ENCODE data around the gene SRRT.

The SRRT gene, protein sequence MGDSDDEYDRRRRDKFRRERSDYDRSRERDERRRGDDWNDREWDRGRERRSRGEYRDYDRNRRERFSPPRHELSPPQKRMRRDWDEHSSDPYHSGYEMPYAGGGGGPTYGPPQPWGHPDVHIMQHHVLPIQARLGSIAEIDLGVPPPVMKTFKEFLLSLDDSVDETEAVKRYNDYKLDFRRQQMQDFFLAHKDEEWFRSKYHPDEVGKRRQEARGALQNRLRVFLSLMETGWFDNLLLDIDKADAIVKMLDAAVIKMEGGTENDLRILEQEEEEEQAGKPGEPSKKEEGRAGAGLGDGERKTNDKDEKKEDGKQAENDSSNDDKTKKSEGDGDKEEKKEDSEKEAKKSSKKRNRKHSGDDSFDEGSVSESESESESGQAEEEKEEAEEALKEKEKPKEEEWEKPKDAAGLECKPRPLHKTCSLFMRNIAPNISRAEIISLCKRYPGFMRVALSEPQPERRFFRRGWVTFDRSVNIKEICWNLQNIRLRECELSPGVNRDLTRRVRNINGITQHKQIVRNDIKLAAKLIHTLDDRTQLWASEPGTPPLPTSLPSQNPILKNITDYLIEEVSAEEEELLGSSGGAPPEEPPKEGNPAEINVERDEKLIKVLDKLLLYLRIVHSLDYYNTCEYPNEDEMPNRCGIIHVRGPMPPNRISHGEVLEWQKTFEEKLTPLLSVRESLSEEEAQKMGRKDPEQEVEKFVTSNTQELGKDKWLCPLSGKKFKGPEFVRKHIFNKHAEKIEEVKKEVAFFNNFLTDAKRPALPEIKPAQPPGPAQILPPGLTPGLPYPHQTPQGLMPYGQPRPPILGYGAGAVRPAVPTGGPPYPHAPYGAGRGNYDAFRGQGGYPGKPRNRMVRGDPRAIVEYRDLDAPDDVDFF

DNA sequence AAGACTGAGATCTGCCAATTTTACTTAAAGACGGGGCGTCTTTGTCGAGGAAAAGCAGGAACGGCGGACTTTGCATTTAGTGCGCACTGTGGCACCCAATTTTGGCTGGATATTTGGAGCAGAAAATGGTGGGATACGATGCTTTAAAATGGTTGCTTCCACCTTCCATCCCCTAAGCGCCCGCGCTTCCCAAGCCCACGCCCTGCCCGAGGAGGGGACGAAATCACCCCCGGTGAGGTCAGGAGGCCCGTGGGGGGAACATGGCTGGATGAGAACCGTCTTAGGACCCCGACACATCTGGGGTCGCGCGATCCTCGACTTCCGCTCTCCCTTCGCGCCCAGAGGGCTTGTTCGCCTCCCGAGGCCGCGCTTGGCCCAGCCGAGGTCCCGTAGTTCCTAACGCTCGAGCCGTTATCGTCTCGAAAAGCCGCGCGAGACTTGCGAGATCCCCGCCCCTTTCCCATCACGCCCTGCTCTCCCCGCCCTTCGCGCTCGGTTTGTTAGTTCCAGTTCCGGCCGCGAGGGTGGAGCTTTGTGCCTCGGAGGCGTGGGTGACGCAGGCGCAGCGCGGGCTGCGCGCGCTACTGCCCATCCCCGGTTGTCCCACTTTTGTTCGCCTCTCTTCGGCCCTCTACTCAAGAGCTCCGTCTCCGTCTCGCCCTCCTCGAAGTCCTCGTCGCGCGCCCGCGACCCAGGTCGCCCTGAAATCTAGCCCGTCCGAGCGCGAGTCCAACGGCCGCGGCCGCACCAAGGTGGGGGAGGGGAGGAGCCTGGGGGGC, at the start of gene SRRT:
TSS of gene SRRT (plus strand) at position 527 of the 779 bp plus-strand sequence. CDS start 488 bp downstream, outside the sequence.
- DNase-seq = peak; percentile 99

DNA sequence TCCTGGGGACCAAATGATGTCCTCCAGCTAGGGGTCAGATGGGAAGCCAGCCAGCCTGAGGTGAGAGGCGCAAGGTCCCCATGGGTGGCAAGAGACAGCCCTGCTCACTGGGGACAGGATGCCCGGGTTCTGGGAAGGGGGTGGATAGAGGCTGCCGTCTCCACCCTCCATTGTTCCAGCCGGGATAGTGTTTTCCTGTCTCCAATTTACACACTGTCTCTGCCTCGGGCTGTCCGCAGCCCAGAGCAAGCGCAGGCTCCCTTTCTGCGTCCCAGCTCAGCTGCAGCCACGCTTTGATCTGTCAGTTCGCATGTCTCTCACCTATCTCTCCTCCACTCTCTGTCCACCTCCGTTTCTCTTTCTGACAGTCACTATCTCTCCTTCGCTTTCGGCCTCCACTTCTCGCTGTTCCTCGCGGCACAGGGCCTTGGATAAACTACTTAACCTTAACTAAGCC, 49.7 kb upstream of the SRRT start:
- DNase-seq = no peak

DNA sequence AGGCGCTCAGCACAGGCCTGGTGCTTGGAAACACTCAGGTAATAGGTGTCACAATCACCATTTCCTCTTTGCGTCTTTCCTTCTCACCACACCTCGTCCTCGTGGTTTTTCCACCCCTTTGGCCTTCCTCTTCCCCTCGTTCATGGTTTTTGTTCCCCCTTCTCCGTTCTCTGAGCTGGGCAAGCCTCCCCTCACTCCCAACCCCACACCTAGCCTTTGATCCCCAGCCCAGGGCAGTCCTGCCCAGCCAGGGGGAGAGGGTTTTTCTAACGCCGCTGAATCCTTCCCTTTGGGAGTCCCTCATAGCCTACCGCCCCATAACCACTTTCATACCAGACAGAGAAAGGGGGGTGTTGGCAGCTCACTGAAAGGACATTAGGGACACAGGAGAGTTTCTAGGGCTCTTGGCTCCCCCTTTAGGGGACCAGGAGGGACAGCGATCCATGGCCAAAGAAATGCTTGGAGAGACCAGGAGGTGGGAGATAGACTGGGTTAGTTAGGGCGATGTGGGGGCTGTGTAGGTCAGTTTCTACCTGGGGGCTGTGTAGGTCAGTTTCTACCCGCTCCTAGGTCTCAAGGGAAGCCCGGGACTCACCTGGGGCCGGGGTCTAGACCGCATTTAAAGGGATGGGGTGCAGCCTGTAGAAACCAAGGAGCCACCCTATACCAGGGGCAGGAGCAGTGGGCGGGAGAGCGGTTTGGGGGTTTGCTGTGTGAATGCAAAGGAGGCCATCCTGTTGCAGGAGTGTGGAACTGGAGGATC, 49.0 kb upstream of the SRRT start:
- no peak for DNase-seq

DNA sequence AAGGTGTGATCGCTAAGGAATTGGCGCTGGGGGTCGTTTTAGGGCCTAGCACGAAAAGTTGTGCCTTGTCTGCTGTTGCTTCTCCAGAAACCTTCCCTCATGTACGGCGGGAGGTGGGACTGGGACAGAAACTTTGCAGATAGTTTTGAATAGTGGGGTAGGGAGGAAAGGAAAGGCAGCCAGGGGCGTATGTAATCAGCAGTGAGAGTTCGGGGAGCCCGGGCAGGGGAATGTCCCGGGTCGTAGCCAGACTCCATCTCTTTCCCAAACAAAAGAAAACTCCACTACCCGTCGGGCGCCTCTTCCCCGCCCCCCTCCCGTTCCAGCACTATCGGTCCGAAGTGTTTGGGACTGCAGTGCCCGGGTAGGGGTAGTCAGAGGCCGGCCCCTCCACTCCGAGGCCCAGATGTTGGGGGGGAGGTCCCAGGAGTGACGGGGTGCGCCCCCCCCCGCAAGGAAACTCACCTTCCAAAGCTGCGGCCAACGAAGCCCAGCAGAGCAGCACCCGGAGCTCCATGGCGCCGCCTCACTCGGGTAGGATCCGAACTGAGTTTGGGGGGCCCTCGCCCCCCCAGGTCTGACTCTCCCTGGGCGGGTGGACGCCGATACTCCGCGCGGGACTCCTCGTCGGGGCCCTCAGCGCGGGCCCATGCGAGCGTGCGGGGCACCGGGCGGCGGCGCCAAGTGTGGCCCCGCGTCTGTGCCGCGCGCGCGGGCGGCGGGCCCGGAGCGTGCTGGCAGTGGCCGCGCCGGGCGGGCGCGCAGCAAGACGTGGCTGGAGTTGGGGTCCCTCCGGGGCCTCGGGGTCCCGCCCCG, 48.2 kb upstream of the SRRT start:
- no peak for DNase-seq

DNA sequence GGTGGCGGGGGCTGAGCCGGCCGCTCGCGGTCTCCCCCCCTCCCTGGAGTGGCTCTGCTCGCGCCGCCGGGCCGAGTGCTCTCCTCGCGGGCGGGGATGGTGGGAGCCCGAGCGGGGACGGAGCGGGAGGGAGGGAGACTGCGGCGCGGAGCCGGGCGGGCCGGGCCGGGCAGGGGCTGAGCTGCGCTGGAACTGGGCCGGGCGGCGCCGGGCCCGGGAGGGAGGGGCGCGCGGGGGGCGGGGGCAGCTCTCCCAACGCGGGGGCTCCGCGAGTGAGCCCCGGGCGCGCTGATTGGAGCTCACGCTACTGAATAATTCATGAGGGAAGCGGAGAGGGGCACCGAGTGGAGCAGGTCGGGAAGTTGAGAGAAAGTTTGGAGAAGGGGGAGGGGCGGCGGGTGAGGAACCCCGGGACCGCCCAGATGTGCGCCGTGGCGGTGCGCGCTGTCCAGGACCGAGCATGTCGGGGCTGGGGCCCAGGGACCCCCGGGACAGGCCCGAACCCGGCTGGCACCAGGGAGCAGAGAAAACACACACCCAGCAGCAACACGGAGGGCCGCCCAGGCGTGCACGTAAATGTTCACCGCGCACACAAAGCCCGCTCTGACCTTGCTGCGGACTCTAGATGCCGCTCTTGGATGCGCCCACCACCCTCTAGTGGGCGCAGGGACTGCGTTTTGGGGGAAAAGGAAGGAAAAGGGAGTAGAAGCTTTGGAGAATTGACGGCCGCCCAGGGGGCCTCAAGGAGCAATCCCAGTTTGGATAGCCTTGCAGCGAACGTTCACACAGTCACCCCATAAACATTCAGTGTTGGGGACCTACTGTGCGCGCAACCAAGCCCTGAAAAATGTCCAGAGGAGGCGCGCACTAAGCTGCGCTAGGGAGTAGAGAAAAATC, 47.3 kb upstream of the SRRT start, which contains the start of gene EPHB4:
TSS of gene EPHB4 (minus strand) at position 194 of the 897 bp plus-strand sequence. CDS start 493 bp downstream, outside the sequence.
- no peak for DNase-seq

DNA sequence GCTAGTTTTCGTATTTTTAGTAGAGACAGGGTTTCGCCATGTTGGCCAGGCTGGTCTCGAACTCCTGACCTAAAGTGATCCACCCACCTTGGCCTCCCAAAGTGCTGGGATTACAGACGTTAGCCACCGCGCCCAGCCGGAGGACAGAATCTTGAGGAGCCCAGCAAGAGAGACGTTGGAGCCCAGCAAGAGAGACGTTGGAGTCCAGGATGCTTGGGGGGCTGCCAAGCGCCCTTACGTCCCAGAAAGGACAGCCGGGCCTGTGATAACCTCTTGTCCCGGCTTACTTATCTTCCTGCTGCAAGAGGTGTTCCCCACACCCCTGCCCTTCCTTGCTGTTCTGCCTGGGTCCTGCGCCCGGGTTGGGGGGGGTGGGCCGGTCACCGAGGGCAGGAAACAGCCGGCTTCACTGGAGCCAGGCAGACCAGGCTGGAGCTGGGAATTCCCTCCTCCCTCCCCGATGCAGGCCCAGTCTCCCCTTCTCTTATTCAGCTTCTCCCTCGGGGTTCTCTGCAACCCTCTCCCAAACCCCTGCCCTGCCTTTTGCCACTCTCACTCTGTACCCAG, 45.7 kb upstream of the SRRT start:
- DNase-seq = no peak

DNA sequence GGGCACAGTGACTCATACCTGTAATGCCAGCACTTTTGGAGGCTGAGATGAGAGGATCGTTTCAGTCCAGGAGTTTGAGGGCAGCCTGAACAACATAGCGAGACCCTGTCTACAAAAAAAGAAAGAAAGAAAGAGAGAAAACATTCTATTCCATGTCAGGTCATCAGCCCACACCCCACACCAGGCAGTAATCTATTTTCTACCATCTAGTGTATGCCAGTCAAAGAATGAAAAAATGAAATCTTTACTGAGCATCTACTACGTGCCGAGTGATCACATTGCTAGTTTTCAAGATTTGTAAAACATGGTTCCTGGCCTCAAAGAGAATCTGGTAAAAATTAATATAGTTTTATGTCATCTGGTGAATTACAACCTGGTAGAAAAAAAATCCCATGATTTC, 44.5 kb upstream of the SRRT start:
- DNase-seq = no peak

DNA sequence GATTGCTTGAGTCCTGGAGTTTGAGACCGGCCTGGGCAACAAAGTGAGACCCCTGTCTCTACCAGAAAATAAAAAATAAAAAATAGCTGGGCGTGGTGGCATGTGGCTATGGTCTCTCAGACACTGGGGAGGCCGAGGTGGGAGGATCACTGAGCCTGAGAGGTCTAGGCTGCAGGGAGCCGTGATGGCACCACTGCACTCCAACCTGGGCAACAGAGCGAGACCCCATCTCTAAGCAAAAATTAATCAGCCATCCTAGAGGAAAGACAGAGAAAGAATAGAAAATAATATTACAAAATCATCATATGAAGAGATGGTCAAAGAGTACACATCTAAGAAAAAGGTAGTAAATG, 42.6 kb upstream of the SRRT start:
- no peak for DNase-seq

DNA sequence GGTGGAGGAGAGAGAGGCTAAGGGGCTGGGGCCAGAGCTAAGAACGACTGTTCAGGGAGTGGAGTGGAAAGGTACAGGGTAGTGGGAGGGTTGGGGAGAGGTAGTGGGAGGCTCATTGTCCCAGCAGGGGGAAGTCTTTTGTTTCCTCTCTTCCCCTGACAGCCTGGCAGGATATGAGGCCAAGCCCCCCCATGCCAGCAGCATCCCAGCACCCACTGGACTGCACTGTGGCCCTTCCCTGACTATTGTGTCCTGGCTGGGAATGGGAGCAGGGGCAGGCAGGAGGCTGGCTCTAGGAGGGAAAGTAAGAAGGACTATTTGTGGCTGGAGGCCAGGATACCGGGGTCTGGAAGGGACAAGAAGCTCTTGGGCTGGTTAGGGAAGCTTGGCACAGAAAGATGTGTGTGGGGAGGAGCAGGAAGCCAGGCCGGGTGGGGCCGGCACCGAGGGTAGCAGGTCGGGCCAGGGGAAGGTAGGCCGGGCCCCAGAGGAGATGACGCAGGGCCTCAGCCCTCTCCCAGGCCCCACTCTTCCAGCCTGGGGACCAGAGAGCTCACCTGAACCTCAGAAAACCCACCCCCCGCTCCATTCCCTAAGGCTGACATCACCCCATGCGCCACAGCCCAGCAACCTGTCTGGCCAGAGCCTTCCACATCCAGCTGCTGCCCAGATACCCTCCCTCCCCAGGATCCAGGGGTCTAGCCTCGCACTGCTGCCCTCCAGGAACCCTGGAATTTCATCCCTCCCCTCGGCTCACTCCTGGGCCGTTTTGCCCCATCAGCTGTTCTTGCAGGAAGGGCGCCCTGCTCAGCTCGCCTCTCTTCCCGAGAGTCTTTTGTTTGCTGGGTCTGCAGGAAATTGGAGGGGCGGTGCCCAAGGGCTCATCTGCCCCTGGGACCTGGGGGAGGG, 38.7 kb upstream of the SRRT start:
- no peak for DNase-seq

DNA sequence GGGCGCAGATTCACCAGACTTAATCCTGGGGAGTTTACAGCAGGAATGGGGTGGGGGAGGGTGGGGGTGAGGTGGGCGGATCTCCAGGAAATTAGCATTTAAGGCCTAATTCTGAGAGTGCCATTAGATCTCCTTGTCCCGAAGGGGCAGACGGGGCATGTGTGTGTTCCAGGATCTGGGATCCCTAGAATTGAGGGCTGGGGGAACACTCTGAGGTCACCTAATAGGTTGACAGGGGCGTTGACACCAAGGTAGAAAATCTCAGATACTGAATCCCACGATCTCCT, 38.1 kb upstream of the SRRT start:
- DNase-seq = no peak

DNA sequence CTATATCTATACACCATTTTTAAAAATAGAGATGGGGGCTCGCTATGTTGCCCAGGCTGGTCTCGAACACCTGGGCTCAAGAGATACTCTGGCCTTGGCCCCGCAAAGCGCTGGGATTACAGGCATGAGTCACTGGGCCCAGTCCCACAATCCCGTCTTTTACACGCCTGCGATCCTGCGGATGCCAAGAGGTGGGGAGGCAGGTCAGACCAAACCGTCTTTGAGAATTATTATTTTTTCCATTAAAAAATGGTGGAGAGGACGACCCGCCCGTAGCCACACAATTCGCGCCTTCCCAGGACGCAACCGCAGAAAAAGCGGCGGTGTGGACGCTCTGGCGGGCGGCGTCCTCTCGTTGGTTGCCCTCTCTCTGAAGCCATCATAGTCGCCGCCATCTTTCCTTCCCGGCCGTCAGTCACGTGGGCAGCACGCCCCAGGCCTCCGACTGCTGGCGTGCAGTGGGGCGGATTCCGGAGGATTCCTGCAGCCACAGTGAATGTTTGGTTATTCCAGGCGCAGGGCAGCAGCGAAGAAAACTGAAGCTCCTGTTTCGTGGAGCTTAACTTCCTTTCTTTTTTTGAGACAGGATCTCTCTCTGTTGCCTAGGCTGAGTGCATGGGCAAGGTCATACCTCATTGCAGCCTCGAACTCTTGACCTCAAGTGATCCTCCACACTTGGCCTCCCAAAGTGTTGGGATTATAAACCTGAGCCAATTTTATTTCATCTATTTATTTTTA, 37.6 kb upstream of the SRRT start:
- peak; percentile 90 for DNase-seq

DNA sequence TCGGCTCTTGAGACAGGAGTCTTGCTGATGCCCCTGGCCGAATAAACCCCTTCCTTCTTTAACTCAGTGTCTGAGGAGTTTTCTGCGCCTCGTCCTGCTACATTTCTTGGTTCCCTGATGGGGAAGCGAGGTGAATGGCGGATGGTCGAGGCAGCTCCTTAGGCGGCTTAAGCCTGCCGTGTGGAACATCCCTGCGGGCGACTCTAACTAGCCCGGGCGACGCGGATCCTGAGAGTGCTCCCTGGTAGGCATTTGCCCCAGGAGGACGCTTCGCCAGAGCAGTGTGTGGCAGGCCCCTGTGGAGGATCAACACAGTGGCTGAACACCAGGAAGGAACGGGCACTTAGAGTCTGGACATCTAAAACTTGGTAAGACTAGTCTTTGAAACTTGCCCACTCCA, 35.5 kb upstream of the SRRT start:
- no peak for DNase-seq

DNA sequence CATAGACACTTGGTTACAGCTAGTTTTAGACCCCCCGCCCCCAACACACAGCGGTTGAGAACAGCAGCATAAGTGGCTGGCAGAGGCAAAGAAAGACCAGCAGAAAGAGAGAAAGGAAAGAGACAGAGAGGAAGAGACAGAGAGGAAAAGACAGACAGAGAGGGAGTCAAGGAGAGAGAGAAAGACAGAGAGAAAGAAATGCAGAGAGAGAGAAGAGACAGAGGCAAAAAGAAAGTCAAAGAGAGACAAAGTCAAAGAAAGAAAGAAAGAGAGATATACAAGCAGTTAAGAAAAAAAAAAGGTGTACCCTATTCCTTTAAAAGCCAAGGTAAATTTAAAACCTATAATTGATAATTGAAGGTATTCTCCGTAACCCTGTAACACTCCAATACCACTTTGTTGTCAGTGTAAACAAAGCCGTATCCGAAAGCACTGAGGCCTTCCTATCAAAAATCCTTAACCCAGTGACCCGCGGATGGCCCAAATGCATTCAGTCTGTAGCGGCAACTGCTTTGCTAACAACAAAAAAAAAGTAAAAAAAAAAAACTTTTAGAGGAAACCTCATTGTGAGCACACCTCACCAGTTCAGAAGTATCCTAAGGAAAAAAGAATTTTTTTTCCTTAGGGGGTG, 34.3 kb upstream of the SRRT start:
- DNase-seq = no peak

DNA sequence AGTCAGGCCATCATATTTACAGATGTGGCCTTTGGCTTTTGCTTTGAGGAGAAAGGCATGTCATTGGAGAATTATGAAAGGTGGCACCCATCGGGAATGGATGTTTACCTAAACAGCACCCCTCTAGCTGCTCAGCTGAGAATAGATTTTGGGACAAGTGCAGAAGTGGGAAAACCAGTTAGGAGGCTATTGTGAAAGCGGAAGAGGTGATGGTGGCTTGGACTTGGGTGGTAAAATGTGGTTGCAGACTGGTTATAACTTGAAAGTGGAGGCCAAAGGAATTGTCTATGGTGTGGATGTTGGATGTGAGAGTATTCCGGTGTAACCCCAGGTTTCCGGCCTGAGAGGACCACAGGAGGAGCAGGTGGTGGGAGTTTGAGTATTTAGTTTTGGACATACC, 27.5 kb upstream of the SRRT start:
- no peak for DNase-seq

DNA sequence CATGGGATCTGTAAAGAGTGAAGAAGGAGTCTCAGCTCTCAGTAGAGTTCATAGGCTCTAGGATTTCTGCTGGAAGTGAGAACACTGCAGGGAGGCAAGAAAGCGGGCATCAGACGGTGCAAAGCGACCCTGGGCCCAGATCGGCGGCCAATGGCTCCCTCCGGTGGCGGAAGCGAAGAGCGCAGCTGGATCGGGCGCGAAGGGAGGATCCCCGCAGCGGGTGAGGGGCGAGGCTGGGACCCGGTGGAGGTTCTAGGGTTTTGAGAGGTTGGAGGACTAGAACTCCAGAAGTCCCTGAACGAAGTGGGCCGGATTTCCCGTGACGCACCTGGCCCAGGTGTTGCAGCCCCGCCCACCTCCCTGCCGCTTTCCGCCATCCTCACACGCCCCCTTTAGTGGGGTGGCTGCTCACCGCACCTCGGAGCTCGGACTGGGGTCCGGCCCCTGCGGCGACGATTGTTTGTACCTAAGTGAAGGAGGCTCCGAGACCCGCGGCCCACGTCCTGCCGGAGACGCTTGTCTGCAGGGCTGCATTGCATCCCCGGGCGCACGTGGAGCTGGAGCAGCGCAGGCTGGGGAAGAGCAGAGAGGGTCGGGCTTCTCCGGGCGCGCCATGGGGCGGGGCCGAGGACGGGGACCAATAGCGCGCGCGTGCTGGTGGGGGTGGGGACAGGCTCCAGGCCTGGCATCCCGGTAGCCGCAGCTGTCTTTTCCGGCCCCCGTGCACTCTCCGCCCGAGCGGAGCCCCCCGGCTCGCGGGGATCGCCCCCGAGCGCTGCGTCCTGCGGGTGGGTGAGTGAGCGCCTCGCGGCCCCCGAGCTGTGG, 22.6 kb upstream of the SRRT start, which contains the start of gene SLC12A9:
TSS of gene SLC12A9 (plus strand) at position 666 of the 825 bp plus-strand sequence. CDS start 1,485 bp downstream, outside the sequence.
- peak; percentile 95 for DNase-seq

DNA sequence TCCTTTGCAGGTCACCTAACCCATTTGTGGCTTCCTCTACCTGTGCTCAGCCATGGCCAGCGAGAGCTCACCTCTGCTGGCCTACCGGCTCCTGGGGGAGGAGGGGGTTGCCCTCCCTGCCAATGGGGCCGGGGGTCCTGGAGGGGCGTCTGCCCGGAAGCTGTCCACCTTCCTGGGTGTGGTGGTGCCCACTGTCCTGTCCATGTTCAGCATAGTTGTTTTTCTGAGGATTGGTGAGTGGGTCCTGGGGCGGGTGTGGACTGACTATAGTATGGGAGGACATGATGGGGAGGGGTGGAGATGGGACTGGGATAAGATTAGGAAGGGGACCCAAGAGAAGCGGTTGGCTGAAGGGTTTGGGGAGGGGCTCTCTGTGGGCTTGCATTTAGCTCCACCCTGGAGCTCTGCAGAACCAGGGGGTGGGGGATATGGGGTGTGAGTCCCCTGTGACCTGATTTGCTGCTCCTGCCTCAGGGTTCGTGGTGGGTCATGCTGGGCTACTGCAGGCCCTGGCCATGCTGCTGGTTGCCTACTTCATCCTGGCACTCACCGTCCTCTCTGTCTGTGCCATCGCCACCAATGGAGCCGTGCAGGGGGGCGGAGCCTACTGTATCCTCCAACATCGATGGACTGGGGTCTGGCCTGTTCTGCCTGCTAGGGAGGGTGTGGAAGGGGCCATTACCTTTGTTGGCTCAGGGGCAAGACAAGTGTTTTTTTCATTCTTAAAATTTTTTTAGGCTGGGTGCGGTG, 20.6 kb upstream of the SRRT start:
- DNase-seq = no peak
